OCI-LY1 (cell line): ENCODE data around the gene LPCAT1.
"Not testable (repeated sequence)": the region's sequence is repeated elsewhere in the genome, so short reads cannot be mapped to it uniquely, and the experiment has no call there.

Source experiments
- H2AFZ ChIP-seq: fragments of 200-600 bp; sonication (generic), shearing (Covaris generic); 2 replicates; pipeline ENCODE4 v1.6.0; 2014; ENCODE audit warnings: antibody characterized with exemption, mild to moderate bottlenecking, low read length
- H3F3A ChIP-seq: fragments of 200-600 bp; sonication (generic), shearing (Covaris generic); 2 replicates; pipeline ENCODE4 v1.6.0; 2014; ENCODE audit warnings: mild to moderate bottlenecking, antibody characterized with exemption, low read length, moderate library complexity; ENCODE audit not compliant: insufficient read depth
- H3K27ac ChIP-seq: fragments of 200-600 bp; sonication (generic); 2 replicates; pipeline ENCODE4 v1.5.1; 2014; ENCODE audit warnings: low read length, mixed run types, mild to moderate bottlenecking, low read depth; ENCODE audit not compliant: poor library complexity, severe bottlenecking
- H3K27me3 ChIP-seq: fragments of 200-600 bp; sonication (generic); 2 replicates; pipeline ENCODE4 v1.6.0; 2014; ENCODE audit warnings: antibody characterized with exemption, mild to moderate bottlenecking, low read length, moderate library complexity; ENCODE audit not compliant: insufficient read depth
- H3K36me3 ChIP-seq: fragments of 200-600 bp; sonication (generic); 2 replicates; pipeline ENCODE4 v1.6.1; 2014; ENCODE audit warnings: mild to moderate bottlenecking, antibody characterized with exemption, low read length, moderate library complexity, mixed read lengths; ENCODE audit not compliant: insufficient read depth
- H3K4me1 ChIP-seq: fragments of 200-600 bp; sonication (generic); 2 replicates; pipeline ENCODE4 v1.5.1; 2014; ENCODE audit warnings: mild to moderate bottlenecking, low read length, moderate library complexity; ENCODE audit not compliant: insufficient read depth, severe bottlenecking
- H3K4me2 ChIP-seq: fragments of 200-600 bp; sonication (generic), shearing (Covaris generic); 2 replicates; pipeline ENCODE4 v1.6.1; 2014; ENCODE audit warnings: low read length
- H3K4me3 ChIP-seq: fragments of 200-600 bp; sonication (generic); 2 replicates; pipeline ENCODE4 v1.5.1; 2014; ENCODE audit warnings: low read length, low read depth, mild to moderate bottlenecking, mixed read lengths; ENCODE audit not compliant: poor library complexity, severe bottlenecking
- H3K79me2 ChIP-seq: fragments of 200-600 bp; shearing (Covaris generic); 2 replicates; pipeline ENCODE4 v1.6.1; 2016; ENCODE audit warnings: mixed run types, low read length, mixed read lengths; ENCODE audit not compliant: insufficient read depth
- H3K9ac ChIP-seq: fragments of 200-600 bp; sonication (generic), shearing (Covaris generic); 2 replicates; pipeline ENCODE4 v1.6.1; 2014; ENCODE audit warnings: mild to moderate bottlenecking, low read length, mixed read lengths
- H3K9me2 ChIP-seq: fragments of 200-600 bp; sonication (generic), shearing (Covaris generic); 2 replicates; pipeline ENCODE4 v1.6.1; 2014; ENCODE audit warnings: low read depth, mild to moderate bottlenecking, low read length, mixed read lengths
- H3K9me3 ChIP-seq: fragments of 200-600 bp; shearing (Covaris generic); 2 replicates; pipeline ENCODE4 v1.6.1; 2014; ENCODE audit warnings: low read length, mixed read lengths
- H4K20me1 ChIP-seq: fragments of 200-600 bp; sonication (generic), shearing (Covaris generic); 2 replicates; pipeline ENCODE4 v1.6.0; 2016; ENCODE audit warnings: mild to moderate bottlenecking, low read length; ENCODE audit not compliant: insufficient read depth
- EZH2 ChIP-seq: fragments of 200-600 bp; sonication (generic), shearing (Covaris generic); IDR thresholded peaks from 2 replicates; pipeline ENCODE4 v1.8.0; 2017; ENCODE audit warnings: borderline replicate concordance, mixed run types, mild to moderate bottlenecking, antibody characterized with exemption, low read length, moderate library complexity, mixed read lengths
- TF ChIP-seq, protein P1 (sequence below): fragments of 200-600 bp; sonication (generic), shearing (Covaris generic); IDR thresholded peaks from 2 replicates; pipeline ENCODE4 v1.5.1; 2017; ENCODE audit warnings: mild to moderate bottlenecking, antibody characterized with exemption, low read length, moderate library complexity, mixed read lengths

Gene LPCAT1

DNA sequence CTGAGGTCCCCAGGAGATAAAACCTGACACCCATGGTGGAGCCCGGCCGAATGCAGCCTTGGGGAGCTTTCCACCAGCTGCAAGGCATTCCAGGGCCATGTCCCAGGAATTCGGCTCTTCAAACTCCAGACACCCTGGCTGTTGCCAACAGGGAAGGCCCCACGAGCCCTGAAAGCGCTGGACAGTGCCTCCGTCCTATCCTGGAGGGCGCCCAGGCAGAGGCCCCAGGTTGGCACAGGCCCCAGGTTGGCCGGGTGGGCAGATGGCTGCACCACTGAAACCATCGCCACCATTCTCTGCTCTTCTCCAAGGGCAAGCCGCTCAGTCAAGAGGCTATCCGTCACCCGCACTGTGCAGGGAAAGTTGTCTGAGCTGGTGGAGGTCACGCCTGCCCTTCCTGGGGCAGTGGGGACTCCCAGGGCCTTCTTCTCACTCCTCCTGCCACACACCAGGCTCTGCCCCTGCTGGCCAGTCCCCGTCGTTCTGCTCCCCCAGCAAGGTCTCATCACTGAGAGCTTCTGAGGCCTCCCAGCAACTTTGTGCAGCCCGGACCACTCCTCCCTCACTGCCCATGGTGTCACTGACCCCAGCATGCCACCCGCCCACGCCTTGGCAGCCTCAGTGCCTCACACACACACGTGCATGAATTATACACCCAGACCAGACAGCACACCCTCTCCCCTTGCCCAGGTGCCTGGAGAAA, 99.7 kb downstream of the LPCAT1 start:
- Histone ChIP-seq H2AFZ (no peak overlapping the region), H3K9ac (no peak overlapping the region), H3K27me3 (peaks cover 5% of the 10 kb centered on the region; the same call in 1 of the 2 replicates), H3K27ac (no peak overlapping the region), H3K4me1 (no peaks in the 10 kb centered on the region), H3K79me2 (no peaks in the 10 kb centered on the region), H3K9me2 (no peaks in the 10 kb centered on the region), H3F3A (no peaks in the 10 kb centered on the region), H3K36me3 (no peaks in the 10 kb centered on the region; the same call in 1 of the 2 replicates), H4K20me1 (no peaks in the 10 kb centered on the region), H3K9me3 (peaks cover 11% of the 10 kb centered on the region; the same call in 1 of the 2 replicates), H3K4me3 (no peak overlapping the region), H3K4me2 (no peak overlapping the region)
- TF ChIP-seq, protein P1, sequence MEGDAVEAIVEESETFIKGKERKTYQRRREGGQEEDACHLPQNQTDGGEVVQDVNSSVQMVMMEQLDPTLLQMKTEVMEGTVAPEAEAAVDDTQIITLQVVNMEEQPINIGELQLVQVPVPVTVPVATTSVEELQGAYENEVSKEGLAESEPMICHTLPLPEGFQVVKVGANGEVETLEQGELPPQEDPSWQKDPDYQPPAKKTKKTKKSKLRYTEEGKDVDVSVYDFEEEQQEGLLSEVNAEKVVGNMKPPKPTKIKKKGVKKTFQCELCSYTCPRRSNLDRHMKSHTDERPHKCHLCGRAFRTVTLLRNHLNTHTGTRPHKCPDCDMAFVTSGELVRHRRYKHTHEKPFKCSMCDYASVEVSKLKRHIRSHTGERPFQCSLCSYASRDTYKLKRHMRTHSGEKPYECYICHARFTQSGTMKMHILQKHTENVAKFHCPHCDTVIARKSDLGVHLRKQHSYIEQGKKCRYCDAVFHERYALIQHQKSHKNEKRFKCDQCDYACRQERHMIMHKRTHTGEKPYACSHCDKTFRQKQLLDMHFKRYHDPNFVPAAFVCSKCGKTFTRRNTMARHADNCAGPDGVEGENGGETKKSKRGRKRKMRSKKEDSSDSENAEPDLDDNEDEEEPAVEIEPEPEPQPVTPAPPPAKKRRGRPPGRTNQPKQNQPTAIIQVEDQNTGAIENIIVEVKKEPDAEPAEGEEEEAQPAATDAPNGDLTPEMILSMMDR, result no peak
- no peak for TF ChIP-seq EZH2

- H3K9me3 ChIP-seq, H3K9ac ChIP-seq, H3K4me2 ChIP-seq, H3K36me3 ChIP-seq, H3K27ac ChIP-seq, H3F3A ChIP-seq, H3K79me2 ChIP-seq, H3K4me1 ChIP-seq, H3K27me3 ChIP-seq, H4K20me1 ChIP-seq, H3K9me2 ChIP-seq, H2AFZ ChIP-seq, H3K4me3 ChIP-seq: not testable (repeated sequence)
Measured at GRCh38 chr5:1422522-1422921, 101.2 kb downstream of the LPCAT1 start.

GRCh38 chr5:1421521-1422341, 102.0 kb downstream of the LPCAT1 start:
- Histone ChIP-seq H3K4me1 (no peaks in the 10 kb centered on the region), H3K79me2 (no peaks in the 10 kb centered on the region), H3F3A (no peaks in the 10 kb centered on the region), H3K4me2 (no peak overlapping the region), H4K20me1 (no peaks in the 10 kb centered on the region), H2AFZ (no peak overlapping the region), H3K4me3 (no peak overlapping the region), H3K36me3 (no peaks in the 10 kb centered on the region), H3K27me3 (no peaks in the 10 kb centered on the region), H3K9me2 (no peaks in the 10 kb centered on the region), H3K9ac (no peak overlapping the region), H3K9me3 (no peaks in the 10 kb centered on the region), H3K27ac (no peak overlapping the region)
- TF ChIP-seq EZH2, result no peak
- TF ChIP-seq, protein P1, result no peak
